ENCODE data around the gene LMAN2.

Gene LMAN2

GRCh38 chr5:177356746-177357145 is 5.3 kb upstream of the LMAN2 start:
- no peak for DNase-seq (ENCODE audit: low spot score)
- TF ChIP-seq CTCF (IDR thresholded peaks at IDR 0.05; ENCODE audit: extremely low read depth, missing control alignments), result no peak

- TF ChIP-seq CTCF (IDR thresholded peaks at IDR 0.05; ENCODE audit: extremely low read depth, missing control alignments), result no peak
- no peak for DNase-seq (ENCODE audit: low spot score)
Measured at GRCh38 chr5:177355868-177356168, 4.3 kb upstream of the LMAN2 start.

- DNase-seq (ENCODE audit: low spot score), result no peak
- no peak for TF ChIP-seq CTCF (IDR thresholded peaks at IDR 0.05; ENCODE audit: extremely low read depth, missing control alignments)
Measured at GRCh38 chr5:177355162-177355867, 3.8 kb upstream of the LMAN2 start.

- no peak for DNase-seq (ENCODE audit: low spot score)
- no peak for TF ChIP-seq CTCF (IDR thresholded peaks at IDR 0.05; ENCODE audit: extremely low read depth, missing control alignments)
Measured at GRCh38 chr5:177354711-177355110, 3.2 kb upstream of the LMAN2 start.

GRCh38 chr5:177354256-177354655 is 2.8 kb upstream of the LMAN2 start:
- DNase-seq (ENCODE audit: low spot score), result no peak
- TF ChIP-seq CTCF (IDR thresholded peaks at IDR 0.05; ENCODE audit: extremely low read depth, missing control alignments), result no peak

- DNase-seq (ENCODE audit: low spot score), result no peak
- TF ChIP-seq CTCF (IDR thresholded peaks at IDR 0.05; ENCODE audit: extremely low read depth, missing control alignments), result no peak
Measured at GRCh38 chr5:177353093-177353492, 1.6 kb upstream of the LMAN2 start.

- DNase-seq (ENCODE audit: low spot score), result no peak
- TF ChIP-seq CTCF (IDR thresholded peaks at IDR 0.05; ENCODE audit: extremely low read depth, missing control alignments), result no peak
Measured at GRCh38 chr5:177350776-177351391, 584 bp downstream of the LMAN2 start.
